Renal cortex interstitium (tissue), 11 donors: ENCODE measurements around the gene GADD45B. TPM values are rescaled to one million over a fixed set of nuclear protein-coding genes. Genes with fewer than 3 reads are reported as not detected.
"Not testable (repeated sequence)": the region's sequence is repeated elsewhere in the genome, so short reads cannot be mapped to it uniquely, and the experiment has no call there.

Source experiments
- DNase-seq, 11 donors: peaks; one replicate each; pipeline ENCODE4 v3.0.0-alpha.2; 2013; ENCODE audit warnings: low read depth in 9 of 11, low spot score in 4 of 11; ENCODE audit errors: extremely low read depth in 1 of 11
- polyA plus RNA-seq, 3 donors: library from polyadenylated mRNA; unstranded; fragments of 120-200 nt; gene quantifications; one replicate each; pipeline ENCODE4 v1.2.1, GENCODE V29; 2013; ENCODE audit not compliant: insufficient read length in 3 of 3

Gene GADD45B
- polyA plus RNA-seq, 3 donors: 11.2 to 16.2 (median 11.3) TPM

DNA sequence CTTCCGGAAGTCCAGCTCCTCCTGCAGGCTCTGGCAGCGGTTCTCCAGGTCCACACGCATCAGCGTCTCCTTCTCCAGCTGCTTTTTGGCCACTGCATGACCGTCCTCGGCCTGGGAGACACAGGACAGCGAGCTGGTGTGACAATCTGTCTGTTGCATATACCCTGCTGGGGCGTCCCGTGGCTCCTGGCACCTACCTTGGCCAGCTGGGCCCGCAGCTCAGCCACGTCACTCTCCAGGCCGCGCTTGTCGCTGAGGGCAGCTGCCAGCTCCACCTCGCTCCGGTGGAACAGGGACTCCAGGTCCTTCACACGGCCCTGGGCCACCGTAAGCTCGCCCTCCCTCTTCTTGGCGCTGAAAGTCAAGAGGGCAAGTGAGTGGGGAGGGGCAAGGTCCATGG is 37.7 kb upstream of the GADD45B start:
- no peak for DNase-seq

DNA sequence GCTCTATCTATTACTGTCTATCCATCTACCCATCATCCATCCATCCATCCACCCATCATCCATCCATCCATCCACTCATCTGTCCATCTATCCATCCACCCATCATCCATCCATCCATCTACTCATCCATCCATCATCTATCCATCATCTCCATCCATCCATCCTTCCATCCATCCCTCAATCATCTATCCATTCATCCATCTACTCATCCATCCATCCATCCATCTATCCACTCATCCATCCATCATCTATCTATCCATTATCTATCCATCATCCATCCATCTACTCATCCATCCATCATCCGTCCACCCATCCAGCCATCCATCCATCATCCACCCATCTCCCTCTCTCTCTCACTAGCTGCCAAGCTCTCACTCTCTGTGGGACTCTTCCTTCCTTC is 35.4 kb upstream of the GADD45B start:
- DNase-seq: no peak

DNA sequence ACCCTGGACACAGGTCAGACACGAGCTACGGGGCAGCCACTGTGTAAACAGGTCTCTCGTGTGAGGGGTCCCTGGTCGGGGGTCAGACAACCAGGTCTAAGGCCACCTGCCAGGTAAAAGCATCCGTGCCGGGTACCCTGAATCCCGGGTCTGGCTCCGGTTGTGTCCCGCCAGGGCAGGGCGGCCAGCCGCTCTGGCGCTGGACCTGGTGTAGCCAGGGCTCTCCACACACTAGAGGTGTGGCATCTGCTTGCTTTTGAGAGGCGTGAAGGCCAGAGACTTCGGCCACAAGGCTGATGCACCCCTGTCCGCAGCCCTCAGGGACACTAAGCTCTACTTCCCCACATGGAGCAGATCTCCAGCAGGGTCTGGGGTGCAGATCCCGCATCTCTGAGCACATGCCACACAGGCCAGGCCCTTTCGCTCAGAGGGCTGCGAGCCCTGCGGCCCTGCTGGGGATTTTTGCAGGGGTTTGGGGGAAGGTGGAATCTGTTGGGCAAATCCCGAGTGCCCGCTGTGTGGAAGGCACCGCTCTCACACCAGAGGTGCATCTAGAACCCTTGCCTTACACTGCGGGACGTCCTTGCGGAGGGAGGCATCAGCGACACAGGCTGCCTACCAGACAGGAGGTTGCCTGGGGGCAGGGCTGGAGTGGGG is 34.7 kb upstream of the GADD45B start:
- no peak for DNase-seq

DNA sequence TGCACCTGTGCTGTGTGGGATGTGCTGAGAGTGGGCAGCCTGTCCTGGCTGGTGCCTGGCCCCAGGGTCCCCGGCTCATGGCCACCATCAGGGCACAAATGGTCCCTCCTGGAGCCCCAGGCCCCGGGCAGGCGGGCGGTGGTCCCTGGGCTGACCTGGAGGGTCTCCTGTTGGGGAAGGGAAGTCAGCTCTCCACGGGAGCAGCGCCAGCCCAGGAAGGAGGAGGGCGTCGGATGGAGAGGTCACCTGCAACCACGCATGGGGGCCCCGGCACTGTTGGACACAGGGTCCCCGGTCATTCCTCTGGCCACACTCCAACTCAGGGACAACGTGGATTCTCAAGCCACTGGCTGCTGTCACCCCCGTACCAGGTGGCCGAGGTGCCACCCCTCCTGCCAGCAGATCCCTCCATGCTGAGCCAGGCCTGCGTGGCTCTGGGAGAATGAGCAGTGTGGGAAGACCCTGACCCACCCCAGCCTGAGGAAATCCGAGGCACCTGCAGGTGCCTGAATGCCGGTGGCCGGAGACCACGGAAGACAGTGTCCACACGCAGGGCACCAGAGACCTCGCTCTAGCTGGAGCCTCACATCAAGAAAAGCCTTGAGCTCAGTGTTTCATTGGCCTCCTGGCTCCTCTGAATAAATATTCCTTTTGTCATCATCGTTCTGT is 32.7 kb upstream of the GADD45B start:
- DNase-seq: no peak

DNA sequence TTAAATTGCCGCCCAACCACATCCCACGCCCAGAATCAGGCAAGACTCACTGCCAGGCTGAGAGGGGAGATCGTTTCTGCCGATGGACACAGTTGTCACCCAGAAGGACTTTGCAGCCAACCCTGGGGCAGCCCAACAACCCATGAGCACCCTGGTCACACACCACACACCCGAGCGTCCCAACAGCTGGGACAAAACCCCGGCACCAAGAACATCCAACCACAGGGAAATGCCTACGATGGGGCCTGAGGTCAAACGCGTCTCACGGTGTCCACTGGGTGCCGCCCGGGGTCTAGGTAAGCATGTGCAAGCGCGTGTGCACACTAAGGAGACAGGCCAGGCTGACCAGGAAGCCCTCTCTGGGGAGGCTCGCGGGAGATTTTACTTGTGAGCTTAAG is 32.1 kb upstream of the GADD45B start:
- DNase-seq: no peak

DNA sequence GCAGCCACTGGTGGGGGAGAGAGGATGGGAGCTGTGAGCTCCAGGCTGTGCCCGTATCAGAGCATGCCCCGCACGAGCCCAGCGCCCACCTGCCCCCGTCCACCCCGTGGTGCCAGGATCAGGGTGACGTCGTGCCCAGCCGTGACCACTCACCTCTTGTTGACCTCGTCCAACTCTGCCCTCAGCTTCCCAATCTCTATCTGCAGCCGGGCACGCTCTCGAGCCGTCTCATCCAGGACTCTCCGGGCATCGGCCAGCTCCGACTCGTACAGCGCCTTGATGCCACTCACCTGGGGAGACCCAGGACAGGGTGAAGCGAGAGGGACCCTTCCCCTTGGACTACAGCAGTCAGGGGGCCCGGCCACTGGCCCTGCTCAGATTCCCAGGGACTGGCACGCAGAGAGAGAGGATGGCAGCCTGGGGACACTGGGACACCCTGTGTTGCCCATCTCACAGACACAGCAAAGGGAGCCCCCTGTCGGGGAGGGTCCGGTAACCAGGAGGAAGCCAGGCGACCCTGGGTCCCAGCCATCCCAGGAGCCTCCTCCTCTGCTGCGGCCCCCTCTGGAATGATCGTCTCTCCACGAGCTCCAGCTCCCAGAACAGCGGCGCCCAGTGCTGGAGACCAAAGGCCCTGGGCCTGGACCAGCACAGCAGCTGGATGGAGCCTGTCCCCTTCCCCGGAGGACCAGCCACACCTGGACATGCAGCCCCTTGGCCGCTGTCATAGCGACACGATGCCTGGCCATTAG is 31.5 kb upstream of the GADD45B start:
- no peak for DNase-seq

DNA sequence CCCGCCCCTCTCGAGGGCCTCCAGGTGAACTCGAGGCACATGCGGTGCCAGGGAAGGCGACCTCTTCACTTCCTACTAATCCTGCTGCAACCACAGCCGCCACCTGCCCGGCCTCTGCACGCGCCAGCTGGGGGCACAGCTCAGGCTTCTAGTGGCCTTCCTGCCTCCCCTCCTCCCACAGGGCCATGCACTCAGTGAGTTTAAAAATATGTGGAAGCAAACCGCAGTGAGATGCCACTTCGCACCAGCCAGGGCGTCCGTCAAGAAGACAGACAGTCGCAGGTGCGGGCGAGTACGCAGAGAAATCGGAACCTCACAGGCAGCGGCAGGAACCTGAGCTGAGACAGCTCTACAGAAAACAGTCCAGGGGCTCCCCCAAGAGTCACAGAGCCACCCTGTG is 29.5 kb upstream of the GADD45B start:
- DNase-seq: no peak

DNA sequence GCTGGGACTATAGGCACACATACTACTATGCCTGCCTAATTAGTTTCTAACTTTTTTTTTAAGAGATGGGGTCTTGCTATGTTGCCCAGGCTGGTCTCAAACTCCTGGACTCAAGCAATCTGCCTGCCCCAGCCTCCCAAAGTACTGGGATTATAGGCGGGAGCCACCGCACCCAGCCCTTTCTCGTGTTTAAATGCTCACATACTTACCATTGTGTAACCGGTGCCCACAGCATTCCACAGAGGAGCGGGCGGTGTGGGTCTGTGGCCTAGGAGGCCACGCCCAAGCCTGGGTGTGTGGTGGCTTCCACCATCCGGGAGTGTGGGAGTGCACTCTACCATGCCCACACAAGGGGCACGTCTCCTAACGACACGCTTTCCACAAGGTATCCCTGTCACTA is 26.9 kb upstream of the GADD45B start:
- no peak for DNase-seq

DNA sequence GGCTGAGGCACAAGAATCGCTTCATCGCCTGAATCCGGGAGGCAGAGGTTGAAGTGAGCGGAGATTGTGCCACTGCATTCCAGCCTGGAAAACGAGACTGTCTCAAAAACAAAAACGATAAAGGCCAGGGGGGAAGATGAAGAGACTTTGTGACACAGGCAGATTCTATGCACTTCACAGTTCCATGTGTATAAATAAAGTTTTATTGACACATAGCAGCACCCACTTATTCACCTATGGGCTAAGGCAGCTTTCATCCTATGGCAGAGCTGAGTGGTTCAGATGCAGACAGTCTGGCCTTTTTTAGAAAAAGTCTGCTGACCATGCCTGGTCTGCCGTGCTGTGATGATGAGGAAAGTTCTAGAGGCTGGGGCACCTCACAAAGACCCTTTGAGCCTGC is 24.8 kb upstream of the GADD45B start:
- DNase-seq: no peak

DNA sequence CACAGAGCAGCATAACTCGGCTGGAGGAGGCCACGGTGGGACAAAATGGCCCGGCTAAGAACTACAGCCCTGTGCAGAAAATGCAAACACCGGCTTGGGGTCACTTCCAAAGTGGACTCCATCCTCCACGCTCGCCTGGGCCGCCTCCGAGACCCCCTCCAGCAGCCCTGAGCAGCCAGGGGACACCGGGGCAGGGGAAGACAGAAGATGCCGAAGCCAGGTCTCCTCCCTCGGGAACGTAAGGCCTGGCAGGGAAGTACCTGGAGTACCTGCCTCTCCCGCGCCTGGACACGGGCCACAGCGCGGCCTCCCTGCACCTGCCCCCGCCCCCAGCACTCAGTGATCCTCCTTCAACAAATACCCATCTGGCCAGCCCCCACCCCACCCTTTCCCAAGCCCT is 24.2 kb upstream of the GADD45B start:
- no peak for DNase-seq

DNA sequence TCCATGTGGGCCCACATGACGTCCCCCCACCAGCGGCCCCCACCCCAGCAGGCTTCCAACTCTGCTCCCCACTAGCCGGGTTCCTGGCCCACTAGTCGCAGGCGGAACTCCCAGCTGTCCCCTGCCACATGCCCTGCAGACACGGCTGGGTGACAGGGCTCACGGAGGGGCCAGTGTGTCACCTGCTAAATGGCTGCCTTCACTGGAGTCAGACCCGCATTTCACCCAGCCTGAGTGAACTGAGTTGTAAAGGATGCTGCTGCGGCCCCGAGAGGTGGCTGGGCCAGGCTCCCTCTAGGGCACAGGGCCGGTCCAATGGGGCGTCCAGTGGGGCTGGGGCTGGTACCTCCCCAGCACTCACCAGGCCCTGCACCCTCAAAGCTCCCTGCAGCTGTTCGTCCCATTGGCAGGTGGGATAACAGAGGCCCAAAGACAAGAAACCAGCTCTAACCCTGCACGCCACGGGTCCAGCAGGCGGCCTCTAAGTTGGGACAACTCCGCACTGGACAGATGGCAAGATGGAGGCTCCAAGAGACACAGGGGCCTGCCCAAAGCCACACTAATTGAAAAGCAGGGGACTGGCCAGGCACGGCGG is 22.4 kb upstream of the GADD45B start:
- DNase-seq: no peak

DNA sequence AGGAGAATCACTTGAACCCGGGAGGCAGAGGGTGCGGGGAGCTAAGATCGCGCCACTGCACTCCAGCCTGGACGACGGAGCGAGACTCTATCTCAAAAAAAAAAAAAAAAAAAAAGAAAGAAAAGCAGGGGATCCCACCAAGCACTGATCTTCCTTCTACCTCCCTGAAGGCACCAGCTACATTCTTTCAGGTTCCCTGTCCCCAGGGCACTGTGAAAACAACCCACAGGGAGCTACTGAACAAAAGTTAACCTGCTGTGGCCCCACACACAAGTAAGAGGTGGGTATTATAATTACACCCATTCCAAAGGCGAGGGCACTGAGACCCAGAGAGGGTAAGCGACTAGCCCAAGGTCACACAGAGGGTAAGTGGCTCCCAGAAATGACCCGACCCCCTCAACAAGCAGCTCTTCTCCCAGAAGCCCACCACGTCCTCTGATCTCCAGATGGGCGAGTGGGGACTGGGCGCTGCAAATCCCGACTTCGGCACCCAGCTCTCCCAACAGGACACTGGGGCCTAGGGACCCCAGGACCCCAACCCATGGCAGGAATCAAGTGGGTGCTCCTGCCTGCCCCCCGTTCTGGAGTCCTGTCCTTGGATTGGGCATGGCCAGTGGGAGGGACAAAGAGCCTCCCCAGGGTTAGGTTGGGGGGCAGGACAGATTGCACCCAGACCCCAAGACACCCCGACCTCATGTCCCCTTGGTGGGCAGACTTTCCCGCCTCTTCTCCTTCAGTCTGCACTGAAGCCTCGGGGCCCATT is 21.5 kb upstream of the GADD45B start:
- no peak for DNase-seq

DNA sequence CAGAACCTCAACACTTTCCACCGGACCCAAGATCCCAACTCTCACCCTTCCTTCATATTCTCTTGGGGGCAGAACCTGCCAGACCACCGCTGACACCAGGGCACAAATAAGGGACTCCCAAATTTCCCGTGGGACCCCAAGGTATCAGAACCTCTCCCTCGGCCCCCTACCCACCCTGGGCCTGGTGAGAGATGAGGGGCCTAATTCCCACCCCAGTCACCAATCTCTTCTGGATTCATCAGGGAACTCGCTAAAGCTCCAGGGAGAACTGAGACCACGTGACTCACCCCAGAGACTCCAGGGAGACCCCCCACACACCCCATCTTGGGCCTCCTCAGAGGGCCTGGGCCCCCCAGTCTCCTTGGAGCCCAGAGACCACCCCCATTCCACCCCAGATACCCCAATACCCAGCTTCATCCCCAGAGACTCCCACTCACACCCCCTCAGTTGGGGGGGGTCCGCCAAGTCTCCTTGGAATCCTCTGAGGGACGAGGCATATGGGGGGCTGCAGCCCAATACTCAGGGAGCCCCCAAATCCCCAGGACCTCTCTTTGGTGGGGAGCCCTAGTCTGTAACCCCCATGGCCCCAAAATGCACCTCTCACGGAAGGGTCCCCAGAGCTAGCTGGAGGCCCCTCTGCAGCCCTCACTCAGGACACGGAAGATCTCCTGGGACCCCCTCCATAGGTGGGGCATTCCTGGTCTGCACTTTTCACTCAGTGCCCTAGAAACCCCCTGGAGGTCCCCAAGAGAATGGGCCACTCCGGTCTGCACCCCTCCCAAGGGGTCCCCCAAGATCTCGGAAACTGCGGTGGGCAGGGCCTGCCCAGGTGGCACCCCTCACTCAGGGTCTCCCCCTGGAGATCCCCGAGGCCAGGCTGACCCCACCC is 20.7 kb upstream of the GADD45B start:
- no peak for DNase-seq

DNA sequence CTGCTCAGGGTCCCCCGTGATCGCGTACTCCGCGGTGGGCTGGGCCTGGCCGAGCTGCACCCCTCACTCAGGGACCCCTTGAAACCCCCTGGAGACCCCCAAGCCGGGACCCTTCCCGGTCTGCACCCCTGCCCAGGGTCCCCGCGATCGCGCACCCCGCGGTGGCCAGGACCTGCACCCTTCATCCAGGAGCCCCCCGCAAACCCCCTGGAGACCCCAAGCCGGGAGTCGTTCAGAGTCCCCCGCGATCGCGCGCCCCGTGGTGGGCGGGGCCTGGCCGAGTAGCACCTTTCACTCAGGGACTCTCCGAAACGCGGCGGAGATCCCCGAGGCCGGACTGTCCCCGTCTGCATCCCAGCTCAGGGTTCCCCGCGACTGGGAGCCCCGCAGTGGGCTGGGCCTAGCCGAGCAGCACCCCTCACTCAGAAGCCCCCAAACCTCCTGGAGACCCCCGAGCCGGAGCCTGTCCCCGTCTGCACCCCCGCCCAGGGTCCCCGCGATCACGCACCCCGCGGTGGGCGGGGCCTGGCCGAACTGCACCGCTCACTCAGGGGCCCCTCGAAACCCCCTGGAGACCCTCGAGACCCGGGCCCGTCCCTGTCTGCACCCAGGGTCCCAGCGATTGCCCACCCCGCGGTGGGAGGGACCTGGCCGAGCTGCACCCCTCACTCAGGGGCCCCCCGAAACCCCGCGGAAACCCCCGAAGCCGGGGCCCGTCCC is 19.9 kb upstream of the GADD45B start:
- DNase-seq: no peak

DNA sequence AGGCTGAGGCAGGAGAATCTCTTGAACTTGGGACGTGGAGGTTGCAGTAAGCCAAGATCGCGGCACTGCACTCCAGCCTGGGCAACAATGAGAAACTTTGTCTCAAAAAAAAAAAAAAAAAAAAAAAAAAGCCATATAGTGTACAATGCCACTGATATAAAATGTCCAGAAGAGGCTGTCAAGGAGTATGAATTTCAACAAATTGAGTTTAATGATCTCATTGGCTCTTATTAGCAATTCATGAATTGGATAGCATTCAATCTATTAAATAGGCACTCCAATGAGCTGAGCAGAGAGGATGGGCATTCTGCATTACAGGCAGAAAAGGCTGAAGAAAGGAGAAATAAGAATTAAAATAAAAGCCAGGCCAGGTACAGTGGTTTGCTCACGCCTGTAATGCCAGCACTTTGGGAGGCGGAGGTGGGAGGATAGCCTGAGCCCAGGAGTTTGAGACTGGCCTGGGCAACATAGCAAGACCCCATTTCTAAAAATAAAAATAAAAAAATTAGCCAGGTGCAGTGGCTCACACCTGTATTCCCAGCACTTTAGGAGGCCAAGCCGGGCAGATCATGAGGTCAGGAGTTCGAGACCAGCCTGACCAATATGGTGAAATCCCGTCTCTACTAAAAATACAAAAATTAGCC is 18.4 kb upstream of the GADD45B start:
- no peak for DNase-seq

DNA sequence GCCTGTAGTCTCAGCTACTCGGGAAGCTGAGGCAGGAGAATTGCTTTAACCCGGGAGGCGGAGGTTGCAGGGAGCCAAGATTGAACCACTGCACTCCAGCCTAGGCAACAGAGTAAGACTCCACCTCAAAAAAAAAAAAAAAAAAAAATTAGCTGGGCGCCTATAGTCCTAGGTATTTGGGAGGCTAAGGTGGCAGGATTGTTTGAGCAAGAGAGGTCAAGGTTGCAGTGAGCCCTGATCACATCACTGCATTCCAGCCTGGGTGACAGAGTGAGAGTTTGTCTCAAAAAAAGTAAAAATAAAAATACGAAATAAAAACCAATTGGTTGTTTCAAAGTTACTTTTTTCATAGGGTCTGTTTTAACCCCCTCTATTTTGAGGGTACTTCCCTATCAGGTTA is 17.9 kb upstream of the GADD45B start:
- DNase-seq: no peak

DNA sequence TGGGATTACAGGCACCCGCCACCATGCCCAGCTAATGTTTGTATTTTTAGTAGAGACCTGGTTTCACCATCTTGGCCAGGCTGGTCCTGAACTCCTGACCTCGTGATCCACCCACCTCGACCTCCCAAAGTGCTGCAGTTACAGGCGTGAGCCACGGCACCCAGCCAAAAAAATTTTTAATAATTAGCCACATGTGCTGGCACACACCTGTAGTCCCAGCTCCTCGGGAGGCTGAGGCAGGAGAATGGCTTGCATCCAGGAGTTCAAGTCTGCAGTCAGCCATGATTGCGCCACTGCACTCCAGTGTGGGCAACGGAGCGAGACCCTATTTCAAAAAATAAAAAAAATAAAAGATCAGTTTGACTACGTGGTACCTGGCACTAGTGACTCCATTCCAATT is 17.2 kb upstream of the GADD45B start:
- not testable (repeated sequence) for DNase-seq
